ENCODE measurements around the gene MBNL1.
"Not testable (repeated sequence)": the region's sequence is repeated elsewhere in the genome, so short reads cannot be mapped to it uniquely, and the experiment has no call there.

MBNL1 gene

DNA sequence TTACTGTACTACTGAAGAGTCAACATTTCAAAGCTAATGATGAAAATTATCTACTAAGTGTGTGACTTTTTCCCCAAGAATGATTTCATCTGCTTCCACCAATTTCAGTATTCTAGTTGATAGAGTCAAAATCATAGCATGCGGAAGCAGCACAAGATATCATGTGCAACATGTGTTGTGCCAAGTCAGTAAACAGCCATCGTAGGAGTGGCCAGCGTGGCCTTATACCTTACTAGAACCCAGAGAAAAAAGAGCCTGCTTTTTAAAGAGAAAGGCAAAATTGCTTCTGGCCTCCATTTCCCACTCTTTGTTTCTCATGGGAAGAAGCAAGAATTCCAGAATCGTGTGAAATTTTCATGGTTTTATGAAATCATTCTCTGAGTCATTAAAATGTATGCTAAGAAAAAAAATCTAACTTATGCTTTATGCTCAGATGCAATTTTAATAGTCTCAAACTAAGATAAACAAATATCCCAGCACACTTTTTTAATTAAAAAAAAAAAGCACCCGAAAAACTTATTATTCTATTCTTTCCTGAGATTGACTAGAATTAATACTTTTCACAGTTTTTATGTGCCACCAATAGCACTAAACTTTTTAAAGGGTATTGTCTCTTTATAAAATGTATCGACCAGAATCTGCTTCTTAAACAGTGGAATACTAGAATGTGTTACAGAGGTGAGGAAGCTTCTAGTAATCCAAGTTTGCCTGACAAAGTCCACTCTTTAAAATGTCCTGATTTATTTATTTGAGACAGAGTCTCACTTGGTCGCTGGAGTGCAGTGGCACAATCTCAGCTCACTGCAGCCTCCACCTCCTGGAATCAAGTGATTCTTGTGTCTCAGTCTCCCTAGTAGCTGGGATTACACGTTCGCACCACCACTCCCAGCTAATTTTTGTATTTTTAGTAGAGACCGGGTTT lies 87.3 kb downstream of the MBNL1 start:
- DNase-seq: no peak

DNA sequence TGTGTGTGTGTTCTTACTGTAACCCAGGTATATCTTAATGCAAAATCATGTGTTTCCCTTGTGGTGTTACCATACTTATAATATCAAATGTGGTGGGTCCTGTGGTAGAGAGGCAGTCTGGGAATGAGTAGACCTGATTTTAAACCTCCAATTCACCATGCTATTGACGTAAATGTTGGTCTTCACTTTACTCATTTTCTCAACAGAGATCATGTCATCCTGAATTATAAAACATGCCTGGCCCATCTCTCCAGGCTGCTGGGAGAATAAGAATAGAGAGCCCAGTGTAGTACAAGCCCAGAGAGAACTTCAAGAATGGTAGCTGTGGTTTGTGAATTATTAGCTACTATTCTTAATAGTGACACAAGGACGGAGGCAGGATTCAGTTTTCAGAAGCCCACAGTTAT lies 88.1 kb downstream of the MBNL1 start:
- no peak for DNase-seq

DNA sequence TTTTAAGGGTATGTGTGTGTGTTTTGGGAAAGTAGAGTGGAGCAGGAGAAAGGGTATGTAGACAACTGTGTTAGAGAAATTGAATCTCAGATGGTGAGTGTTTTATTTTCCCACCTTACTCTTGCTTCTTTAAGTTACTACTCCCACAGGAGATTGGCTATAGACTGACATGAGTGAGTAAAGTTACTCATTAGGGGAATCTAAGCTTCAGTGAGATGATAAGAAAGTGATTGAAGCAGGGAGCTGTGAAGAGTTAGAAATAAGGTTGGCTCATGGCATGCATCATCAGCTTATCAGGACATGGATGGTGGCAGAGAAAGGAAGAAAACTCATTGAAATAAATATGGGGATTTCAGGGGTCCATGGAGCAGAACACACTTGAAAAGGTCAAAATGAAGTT lies 88.9 kb downstream of the MBNL1 start:
- DNase-seq: no peak

DNA sequence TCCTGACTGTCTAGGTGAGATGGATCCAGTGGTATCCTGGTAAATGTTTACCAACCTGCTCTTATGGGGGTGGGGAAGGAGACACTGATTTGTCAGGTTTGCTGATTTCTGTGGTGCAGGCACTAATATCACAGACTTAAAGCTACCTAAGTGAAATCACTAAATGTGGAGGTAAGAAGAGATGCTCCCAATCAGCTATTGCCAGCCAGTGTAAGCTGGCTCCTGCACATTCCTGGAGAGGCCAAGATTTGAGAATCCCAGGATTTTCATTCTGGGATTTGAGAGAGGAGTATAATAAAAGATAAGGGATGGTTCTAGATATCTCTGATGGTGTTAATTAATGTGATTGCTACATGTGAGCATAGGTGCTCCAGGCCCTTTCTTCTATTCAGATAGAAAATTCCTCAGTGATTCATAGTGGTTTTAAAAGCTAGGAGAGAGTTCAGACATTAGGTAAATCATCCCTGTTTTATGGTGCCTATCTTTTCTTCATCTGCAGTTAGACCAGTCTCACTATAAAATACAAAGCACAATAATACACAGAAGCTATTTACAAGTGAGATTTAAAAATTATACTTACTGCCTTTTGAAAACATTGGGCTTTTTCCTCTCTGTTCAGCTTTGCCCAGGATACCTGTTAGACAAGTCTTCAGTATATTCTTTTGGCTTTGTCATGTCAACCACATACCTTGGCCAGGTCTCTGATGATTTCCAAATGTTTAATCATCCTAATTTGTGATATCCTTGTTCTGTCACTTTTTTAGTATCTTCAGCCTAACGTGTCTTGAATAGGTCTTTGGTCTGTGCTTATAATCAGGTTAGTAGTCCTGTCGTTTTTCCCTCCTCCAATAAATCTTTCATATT lies 90.9 kb downstream of the MBNL1 start:
- no peak for DNase-seq

DNA sequence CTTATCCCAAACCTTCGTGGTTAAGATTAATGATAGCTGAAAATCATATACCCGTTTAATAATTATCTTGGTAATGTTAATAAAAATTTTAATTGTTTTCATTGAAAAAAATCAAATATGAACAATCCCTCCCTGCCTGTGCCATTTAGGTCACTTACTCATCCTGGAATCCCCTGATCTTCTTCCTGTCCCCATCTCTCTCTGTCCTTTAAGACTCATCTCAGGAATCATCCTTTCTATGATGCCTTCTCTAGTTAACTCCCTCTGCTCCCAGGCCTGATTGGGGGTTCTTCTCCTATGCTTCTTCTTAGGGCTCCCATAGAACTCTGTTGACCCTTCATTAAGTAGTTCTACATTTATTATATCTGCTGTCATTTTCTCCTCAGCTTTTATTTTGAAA lies 91.6 kb downstream of the MBNL1 start:
- DNase-seq: no peak

DNA sequence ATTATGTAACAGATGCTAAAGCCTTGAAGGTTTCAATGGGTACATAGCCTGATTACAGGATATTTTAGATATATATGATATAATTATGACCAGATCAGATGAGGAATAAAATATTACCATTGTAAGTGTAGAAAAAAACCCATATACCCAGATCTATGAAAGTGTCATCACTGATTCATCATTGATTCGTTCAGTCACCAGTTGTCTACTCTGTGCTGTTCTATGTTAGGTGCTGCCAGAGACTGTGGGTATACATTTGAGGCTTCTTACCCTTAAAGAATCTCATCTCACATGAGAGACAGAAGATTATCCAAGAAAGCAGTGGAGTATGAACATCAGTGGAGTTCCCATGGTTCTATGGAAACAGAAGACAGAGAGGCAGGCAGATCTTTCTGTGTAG lies 92.2 kb downstream of the MBNL1 start:
- DNase-seq: no peak

DNA sequence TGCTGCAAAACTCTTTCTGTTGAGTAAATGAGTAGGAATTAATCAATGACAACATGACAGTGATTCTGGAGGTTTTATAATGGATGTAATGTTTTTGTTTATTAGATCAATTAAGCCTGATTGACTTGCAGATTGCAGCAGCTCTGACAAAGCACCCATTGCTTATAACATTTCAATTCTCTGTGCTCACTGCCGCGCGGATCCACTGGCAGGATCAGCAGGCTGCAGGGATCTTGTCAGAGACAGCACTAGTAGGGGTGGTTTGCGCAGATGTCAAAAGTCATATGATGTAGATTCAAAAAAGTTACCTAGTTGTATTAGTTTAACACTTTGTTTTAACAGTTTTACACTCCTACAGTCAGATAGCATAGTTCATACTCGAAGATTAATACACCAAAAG lies 93.4 kb downstream of the MBNL1 start:
- no peak for DNase-seq

DNA sequence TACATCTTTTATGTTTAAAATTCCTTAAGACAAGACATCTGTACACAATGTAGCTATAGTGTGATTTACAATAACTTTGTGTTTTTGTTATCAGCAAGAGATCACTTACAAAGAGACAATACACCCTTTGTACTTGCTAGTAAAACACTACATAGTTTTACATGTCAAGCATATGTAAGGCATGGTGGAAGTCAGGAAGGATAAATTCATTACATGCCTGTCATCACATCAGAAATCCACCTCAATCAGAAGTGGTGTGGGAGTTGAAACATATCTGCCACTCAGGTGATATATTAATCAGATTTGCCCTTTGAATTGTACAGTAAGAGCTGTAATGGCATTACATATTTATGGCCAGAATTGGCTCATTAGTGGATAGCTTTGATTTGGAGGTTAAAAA lies 95.5 kb downstream of the MBNL1 start:
- DNase-seq: no peak

DNA sequence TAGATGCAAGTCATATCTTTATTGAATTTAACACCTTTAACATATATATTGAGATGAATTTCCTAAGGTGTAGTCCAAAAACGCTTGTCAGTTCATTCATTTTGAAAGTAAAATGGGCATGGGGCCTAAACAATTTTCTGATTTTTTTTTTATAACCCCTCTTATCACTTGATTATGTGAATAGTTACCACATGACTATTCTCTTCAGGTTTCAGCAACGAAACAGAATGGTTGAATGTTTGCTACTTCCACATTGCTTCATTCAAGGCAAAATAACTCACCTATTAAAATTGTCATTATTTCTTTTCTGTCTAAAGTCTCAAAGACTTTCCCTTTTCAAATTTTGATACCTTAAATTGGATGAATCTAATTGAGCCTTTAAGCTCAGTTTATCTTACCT lies 96.4 kb downstream of the MBNL1 start:
- no peak for DNase-seq

DNA sequence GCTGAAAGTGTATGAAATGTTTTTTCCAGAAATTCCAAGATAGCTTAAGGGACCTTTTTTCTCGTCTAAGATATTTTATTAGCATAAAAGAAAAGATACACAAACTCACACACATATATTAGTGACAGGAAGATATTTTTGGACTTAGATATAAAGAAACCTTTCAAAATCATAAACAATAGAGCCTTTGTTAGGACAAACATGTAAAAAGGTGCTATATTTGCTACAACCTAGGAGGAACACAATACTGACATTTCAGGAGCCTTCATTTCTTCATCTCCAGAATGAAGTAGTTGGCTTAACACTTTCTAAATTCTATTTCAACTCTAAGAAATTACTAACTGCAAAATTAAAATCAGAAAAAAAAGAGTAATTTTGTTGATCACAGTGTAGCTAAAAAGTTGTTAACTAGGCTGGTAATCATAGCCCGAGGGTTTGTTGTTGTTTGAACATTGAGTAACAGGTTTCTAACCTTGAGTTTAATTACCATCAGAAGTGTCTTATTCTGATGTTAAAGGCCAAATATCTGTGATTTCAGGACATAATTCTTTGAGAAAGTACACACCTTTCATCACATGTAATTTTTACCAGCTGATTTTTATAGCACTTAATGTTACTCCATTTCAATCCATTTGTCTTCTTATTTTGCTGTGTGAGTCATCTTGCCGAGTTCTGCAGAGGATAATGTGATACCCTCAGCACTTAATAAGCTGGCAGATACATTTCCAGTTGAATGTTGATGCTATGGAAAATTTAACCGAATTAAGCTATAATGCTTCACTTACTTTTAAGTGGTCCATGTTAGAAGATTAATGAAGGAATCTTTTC lies 97.3 kb downstream of the MBNL1 start:
- no peak for DNase-seq

DNA sequence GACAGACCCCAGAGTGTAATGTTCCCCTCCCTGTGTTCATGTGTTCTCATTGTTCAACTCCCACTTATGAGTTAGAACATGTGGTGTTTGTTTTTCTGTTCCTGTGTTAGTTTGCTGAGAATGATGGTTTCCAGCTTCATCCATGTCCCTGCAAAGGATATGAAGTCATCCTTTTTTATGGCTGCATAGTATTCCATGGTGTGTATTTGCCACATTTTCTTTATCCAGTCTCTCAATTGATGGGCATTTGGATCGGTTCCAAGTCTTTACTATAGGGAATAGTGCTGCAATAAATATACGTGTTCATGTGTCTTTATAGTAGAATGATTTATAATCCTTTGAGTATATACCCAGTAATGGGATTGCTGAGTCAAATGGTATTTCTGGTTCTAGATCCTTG lies 98.5 kb downstream of the MBNL1 start:
- DNase-seq: not testable (repeated sequence)

DNA sequence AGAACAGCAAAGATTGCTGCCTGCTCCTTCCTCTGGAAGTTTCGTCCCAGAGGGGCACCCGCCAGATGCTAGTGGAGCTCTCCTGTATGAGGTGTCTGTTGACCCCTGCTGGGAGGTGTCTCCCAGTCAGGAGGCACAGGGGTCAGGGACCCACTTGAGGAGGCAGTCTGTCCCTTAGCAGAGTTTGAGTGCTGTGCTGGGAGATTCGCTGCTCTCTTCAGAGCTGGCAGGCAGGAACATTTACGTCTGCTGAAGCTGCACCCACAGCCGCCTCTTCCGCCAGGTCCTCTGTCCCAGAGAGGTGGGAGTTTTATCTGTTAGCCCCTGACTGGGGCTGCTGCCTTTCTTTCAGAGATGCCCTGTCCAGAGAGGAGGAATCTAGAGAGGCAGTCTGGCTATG lies 103.9 kb downstream of the MBNL1 start:
- DNase-seq: not testable (repeated sequence)

DNA sequence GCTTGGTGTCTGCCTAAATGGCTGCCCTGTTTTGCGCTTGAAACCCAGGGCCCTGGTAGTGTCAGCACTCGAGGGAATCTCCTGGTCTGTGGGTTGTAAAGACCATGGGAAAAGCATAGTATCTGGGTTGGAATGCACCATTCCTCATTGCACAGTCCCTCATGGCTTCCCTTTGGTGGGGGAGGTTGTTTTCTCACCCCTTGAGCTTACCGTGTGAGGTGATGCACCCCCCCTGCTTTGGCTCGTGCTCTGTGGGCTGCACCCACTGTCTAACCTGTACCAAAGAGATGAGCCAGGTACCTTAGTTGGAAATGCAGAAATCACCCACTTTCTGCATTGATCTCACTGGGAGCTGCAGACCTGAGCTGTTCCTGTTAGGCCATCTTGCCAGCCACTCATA lies 104.7 kb downstream of the MBNL1 start:
- DNase-seq: no peak

DNA sequence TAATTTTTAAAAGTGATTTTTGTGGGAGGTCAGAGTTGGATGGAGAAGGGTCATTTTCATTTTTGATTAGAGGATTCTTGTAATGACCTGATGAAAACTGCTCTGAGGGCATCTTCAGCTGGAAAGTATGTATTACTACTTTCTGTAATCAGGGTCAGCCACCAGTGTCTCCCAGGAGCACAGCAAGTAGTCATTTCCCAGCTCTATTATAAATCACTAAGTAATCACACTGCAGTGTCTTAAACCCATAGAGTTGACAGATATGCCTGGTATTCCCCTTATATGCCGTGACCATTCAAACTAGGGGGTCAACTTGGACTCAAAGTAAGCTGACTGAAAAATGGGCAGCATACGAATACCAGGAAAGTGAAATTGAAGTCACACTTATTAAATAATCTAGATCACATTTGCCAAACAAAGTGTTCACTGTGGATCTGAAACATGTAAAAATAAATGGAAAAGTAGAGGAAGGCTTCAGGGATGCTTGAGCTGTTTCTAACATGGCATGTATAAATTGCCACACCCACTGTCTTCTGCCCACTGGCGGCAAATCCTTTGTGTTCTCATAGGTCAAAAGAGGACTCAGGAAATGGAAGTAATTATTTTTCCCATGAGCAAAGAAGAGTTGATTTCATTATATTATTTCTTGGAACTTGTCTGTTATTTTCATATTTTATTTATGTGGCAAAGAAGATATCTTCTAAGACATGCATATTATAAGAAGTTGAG lies 105.7 kb downstream of the MBNL1 start:
- DNase-seq: no peak

DNA sequence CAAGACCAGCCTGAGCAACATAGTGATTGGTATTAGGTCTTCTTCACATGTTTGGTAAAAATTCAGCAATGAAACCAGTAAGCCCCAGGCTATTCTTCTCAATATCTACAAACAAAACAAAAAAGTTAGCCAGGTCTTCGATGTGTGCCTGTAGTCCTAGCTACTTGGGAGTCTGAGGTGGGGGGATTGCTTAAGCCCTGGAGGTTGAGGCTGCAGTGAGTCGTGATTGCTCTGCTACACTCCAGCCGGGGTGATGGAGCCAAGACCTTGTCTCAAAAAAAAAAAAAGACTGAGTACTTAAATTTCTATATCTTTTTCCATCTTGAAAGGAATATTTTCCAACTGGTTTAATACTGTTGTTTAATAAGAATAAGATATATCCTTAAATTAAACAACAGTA lies 106.8 kb downstream of the MBNL1 start:
- no peak for DNase-seq

DNA sequence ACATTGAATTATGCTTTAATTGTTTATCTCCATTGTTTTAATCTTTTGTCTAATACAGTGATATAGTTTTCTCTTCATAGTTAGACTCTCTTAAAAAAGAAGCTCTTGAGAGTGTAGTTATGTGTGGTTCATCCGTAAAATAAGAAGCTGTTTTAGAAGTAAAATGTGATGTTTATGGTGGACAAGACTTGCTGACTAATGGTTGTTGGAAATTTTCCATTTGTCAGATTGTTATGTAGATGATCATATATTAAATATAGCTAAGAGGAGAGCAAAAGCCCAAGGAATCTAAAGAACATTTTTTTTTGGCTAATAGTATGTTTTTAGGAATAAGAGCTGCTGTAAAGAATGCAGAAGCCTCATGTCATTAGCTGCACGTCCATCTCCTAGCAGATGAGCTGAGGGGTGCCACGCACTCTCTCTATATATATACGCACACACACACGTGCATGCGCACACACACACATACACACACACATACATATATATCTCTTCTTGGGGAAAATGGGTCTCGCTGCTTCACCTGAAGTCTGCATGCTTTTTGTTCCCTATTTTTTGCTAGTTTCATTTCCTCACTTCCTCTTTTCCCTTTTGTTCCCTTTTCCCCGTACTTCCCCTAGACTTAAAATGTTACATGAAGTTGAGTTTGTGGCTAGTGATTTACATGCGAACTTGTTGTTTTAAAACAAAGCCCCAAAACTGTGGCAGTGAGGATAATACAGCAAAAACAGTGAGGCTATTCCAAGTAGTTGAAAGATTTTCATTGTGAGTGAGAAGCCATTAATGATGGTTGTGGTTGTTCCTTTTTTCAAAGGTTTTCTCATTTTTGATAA lies 107.8 kb downstream of the MBNL1 start:
- DNase-seq: no peak

DNA sequence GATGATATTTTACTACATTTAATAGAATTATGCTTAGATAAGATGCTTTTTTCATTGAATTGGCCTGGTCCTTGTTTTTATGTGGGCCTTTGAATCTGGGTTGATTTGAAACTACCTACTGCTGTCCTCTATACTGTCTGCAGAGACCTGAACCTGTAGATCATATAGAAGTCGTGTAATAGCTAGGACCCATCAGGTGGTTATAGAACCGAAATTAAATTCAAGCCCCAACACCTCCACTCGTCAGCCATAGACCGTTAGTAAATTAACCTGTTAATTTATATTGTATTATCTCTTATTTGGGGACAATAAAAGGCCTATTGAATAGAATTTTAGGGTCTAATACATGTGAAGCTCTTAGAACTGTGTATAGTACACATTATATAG lies 108.4 kb downstream of the MBNL1 start:
- DNase-seq: no peak

DNA sequence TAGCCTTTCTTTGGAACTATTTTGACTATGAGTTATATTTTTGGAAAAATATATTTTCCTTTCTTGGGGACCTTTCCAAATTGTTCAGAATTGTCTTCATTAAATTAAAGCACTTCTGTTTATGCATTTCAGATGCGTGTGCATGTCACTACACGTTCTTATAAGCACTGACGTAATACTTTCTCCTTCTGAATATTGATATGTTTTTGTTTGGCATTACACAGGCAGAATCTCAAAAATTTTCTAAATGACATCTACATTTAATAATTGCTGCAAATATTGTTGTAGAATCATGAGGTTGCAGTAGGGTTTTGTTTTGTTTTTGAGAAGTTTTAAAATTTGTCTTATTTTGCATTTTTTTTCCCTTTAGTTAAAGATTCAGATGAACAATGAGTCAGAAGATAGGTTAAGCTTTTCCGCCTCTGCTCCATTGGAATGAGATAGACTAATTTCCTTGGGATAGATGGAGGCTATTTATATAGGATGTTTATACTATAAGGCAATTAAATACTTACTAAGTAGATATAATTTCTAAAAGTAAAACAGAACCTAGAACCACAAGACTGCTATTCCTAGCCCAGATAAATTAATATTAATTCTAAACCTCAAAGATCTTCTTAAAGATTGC lies 110.8 kb downstream of the MBNL1 start:
- no peak for DNase-seq

DNA sequence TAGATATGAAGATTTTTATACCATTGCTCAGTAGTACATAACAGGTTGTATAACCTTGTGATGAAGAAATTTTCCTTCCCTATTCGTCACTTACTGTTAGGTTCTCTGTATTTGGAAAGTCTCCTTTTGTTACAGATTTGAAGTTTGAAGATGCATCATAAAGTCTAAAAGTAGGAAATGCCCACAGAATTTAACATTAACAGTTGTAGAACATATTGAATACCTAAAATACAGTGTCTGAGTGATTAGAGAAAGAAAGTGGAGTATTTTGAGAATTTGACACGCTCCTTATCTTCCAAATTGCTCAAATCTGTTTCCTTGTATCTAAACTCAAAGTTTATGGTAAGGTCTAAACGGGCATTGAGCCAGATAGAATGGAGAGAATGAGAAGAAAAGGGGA lies 111.3 kb downstream of the MBNL1 start:
- DNase-seq: no peak

DNA sequence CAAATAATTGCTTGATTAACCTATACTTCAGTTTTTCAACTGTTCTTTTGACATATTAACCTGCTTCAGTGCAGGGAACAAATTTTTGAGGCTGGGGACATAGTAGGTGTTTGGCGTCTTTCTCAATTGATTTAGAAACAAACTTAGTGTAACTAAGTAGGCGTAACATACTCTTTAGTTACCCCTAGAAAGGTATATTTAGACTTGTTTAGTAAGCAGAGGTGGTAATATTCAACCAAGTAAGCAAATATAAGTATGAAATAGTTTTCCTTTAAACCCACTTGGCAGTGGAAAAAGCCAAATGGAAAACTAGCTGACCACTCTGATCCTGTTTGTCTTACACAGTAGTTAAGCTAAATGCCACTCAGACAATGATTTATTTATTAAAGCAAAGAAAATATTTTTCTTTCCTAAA lies 113.2 kb downstream of the MBNL1 start:
- no peak for DNase-seq

All from NCI-H2029 (cell line).